DMS79 treated with DMSO at 0.1 percent for 48 hours (cell line): Measurements from ENCODE around the gene SLC7A4.
"Not testable (repeated sequence)": the region's sequence is repeated elsewhere in the genome, so short reads cannot be mapped to it uniquely, and the experiment has no call there.

ENCODE experiments used
- DNase-seq: peaks from one replicate; lab custom pipeline; 2025; lab: John Stamatoyannopoulos, UW

SLC7A4 gene

DNA sequence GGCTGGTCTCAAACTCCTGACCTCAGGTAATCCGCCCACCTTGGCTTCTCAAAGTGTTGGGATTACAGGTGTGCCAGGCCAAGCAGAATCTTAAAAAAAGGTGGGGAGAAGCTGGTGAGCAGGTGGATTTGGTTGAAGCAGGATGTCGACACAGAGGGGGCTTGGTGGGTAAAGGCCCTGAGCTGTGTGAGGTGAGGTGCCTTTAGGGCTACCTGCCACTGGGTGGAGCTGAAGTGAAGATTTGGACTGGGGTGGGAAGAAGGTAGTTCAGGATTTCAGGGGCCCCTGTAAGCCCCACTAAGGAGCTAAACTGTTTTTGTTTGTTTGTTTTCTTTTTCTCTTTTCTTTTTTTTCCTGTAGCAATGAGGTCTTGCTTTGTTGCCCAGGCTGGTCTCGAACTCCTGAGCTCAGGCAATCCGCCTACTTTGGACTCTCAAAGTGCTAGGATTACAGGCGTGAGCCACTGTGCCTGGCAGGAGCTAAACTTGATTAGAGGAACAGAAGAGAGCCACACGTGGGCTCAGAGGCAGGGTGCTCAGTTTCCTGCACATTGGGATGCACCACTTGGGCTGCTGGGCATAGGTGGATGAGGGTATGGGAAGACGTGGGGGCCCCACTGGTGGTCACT, 11.4 kb downstream of the SLC7A4 start:
- no peak for DNase-seq

DNA sequence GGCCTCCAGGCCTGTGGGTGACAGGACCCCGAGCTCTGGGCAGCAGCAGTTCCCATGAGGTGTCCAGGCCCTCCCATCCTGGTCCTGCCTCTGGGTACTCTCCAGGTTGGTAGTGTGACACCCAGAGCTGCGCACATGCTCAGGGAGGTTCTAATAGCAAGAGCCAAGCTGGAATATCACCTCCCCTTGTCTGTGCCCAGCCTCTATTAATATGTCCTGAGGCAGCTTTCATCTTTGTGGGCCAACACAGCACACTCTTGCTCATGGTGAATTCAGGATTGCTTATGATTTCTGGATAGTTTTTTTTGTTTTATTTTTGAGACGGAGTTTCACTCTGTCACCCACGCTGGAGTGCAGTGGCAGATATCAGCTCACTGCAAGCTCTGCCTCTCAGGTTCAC, 14.0 kb downstream of the SLC7A4 start:
- DNase-seq, result no peak

GRCh38 chr22:21016644-21017420, 15.5 kb downstream of the SLC7A4 start:
- DNase-seq, result no peak

DNA sequence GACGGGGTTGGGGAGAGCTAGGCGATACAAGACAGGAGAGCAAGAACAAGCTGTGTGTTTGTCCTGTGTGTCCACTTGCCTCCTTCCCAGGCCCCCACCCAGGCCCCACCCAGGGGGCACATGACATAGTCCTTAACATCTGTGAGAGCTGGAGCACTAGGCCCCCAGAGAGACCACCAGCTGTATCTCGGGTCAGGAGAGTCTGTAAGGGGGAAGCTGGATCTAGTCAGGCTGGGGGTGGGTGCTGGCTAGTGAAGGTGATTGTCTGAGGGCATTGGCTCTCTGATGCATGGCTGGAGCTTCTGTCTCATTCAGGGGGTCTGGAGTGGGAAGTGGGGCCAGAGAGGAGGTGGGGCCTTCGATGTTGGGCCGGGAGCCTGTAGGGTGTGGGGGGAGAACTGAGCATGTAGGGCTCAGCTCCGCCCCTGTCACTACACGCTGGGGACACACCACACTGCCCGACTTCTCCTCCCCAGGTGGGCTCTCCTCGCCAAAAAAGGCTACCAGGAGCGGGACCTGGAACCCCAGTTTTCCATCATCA, 16.8 kb downstream of the SLC7A4 start:
- DNase-seq, result no peak

- DNase-seq, result no peak
Observed at GRCh38 chr22:21014726-21015465, 17.5 kb downstream of the SLC7A4 start, which contains the start of gene P2RX6. Gene P2RX6 (plus strand): TSS chr22:21015165. CDS start chr22:21015175, 10 bp downstream.

DNA sequence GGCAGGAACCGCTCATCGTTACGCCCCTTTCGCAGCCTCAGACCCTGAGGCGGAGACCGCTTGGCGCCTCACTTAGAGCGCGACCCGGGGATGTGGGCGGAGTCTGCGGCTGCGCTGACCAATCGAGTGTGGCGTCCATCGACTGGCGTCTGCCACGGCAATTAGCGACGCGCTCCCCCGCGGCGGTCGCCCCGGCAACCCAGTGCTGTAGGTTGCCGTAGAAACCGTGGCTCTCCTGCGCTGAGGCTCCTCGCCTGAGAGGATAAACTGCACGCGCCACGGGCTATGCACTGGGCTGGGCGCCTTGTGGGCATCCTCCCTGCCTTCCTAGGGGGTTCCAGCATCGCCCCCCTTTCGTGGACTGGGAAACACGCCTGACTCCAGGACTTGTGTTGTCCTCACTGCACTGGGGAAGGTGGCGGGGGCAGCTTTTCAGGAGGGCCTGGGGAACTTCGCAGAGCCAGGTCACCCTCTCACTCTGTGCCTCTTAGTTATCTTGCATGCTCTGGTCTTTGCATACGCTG, 18.1 kb downstream of the SLC7A4 start:
- DNase-seq, result peak; percentile 71

DNA sequence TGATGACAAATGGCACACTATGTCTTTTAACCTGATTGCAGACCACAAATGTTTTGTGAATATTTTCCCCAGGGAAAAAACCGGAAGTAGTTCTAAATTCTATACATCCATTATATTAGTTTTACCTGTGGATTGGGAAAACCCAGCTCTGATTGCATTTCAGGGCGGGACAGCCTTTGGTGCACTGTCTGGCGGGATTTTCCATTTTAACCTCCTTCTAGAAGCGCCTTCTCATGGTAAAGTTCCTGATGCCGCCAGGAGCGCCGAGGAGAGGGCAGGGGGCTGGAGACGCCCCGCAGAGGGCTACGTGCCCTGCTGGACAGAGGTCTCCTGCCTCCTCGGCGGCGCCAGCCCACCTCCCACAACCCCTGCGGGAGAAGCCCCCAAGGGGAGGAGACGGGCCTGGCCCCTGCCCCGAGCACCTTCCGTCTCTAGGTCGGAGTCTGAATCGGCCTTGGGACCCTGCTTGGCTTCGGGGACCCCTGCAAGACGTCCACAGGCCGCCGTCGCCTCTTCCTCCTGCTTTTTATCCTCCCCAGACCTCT, 18.6 kb downstream of the SLC7A4 start:
- no peak for DNase-seq

GRCh38 chr22:21012446-21013407, 19.6 kb downstream of the SLC7A4 start:
- DNase-seq, result no peak

DNA sequence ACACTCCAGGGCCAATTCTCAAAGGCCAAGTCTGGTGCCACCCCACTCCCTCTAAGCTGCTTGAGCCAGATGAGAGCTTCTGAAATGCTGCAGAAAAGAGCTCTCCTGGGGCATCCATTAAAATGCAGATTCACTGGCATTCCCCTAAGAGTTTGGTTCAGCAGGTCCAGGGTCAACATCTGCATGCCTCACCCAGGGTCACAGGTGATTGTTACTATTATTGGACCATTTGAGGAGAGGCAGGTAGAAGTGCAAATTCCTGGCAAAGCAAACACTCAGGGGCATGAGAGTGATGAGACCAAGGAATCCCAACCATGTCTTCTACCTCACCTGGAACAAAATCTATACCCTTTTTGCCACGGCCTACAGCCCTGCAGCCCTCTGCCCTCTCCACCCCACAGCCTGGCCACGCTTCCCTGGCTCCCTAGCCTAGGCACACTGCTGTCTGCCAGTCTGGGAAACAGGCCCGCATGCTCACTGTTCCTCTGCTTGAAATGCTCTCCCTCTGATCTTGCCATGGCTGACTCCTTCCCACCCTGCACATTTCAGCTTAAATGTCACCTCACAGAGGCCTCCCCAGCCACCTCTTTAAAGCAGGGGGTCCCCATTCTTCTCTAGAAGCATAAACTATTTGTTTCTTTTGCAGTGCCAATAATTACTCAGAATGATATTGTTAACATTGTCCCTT, 21.8 kb downstream of the SLC7A4 start:
- no peak for DNase-seq

- no peak for DNase-seq
Observed at GRCh38 chr22:21009638-21010425, 22.5 kb downstream of the SLC7A4 start.

DNA sequence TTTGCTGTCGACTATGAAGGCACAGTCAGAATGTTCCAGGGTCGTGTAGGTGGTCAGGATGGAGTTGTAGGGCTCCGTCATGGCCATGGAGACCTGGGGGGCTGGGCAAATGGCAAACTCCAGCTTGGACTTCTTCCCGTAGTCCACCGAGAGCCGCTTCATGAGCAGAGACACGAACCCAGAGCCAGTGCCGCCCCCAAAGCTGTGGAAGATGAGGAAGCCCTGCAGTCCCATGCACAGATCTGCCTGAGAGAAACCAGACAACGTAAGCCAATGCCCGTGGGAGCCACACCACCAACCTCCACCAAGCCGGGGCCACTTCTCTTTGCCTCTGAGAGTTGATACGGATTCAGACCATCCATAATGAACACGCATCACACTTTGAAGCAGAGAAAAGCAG, 23.2 kb downstream of the SLC7A4 start:
- DNase-seq, result not testable (repeated sequence)

GRCh38 chr22:21003782-21004181, 28.6 kb downstream of the SLC7A4 start:
- no peak for DNase-seq

DNA sequence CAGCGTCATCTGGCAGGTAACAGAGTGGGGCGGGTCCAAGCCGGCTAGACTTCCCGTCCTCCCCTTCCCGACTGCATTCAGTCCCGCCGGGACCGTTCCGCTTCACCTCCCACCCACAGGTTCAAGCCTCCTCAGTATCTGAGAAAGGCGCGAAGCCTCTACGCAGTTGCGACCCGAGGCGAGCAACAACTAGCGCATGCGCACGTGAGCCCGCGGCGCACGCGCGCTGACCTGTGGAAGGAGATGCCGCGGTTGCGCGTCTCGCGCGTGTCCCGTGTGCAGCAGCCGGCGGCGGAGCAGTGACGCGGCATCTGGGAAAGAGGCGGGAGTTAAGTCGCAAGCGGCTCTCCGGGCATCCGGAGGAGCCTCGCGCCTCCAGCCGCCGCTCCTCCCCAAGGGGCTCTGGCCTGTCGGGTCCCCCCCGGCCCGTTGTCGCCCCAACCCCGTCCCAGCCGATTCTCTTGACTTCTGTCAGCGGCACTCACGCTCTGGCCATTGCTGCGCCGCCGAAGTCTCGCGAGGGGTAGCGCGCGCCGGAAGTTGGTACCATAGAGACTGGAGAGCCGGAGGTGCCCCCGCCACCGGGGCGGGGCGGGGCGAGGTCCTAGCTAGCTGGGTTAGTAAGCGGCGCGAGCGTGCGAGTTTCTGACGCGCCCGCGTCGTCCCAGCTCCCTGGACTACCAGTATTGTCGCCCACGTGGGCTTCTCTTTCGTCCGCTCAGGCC, 30.6 kb downstream of the SLC7A4 start, which contains the start of gene THAP7:
THAP7 (minus strand) TSS at position 518 of the 725 bp plus-strand sequence; CDS start at position 311, 207 bp downstream.
- DNase-seq, result peak; percentile 59

DNA sequence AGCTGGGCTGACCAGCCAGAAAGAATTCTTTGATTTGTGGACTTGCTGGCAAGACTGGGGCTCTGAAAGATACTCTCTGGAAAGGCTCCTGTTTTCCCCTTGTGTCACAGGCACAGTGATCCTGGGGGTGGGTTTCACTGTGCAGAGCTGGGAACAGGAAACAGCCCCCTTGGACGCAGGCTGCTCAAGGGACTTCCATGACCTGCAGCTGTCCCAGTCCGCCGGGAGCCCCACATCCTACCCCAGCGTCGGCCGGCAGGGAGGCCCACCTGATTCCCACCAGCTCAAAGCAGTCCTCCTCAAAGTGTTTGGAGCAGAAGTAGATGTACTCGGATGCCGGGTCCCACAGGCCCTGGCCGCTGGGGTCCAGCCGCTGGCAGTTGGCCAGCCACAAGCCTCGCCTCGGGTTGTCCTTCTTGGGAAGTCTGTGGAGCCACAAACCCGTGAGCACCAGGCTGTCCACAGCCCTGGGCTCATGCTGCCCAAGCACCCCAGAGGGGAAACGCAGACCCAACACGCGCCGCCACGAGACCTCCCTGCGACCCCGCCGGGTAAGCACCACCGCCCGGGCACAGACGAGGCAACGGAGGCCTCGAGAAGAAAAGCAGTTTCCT, 31.3 kb downstream of the SLC7A4 start:
- DNase-seq, result no peak

DNA sequence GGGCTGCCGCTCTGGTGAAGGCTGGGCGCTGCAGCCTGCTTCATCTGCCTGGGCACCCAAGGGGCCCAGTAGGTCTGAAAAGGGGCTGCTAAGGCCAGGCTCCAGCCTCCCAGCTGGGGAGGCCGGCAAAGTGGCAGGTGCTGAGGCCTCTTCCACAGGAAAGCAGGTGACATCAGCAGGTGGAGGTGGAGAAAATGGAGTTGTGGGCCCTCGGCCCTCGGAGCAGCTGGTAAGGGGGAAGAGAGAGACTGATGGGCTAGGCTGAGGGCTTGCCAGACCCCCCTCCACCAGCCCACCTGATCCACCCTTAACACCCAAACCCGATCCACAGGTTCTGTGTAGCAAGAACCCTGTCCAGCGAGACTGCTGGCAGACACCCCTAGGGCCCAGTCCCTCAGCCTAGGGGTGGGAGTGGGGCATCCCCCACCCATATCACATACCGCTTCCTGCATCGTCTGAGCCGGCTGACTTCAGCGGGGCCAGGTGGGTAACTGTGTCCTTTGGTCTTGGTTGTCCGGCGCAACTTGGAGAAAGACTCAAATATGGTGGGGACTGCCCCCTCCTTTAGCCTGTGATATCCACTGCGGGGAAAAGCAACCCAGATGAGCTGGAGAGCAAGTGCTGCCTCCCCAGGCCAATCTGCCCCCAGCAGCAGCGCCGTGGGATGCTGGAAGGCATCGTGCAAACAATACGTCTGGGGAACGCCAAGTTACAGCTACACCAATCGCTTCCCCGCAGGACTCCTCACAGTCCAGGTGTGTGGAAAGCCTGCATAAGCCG, 32.0 kb downstream of the SLC7A4 start:
- no peak for DNase-seq

DNA sequence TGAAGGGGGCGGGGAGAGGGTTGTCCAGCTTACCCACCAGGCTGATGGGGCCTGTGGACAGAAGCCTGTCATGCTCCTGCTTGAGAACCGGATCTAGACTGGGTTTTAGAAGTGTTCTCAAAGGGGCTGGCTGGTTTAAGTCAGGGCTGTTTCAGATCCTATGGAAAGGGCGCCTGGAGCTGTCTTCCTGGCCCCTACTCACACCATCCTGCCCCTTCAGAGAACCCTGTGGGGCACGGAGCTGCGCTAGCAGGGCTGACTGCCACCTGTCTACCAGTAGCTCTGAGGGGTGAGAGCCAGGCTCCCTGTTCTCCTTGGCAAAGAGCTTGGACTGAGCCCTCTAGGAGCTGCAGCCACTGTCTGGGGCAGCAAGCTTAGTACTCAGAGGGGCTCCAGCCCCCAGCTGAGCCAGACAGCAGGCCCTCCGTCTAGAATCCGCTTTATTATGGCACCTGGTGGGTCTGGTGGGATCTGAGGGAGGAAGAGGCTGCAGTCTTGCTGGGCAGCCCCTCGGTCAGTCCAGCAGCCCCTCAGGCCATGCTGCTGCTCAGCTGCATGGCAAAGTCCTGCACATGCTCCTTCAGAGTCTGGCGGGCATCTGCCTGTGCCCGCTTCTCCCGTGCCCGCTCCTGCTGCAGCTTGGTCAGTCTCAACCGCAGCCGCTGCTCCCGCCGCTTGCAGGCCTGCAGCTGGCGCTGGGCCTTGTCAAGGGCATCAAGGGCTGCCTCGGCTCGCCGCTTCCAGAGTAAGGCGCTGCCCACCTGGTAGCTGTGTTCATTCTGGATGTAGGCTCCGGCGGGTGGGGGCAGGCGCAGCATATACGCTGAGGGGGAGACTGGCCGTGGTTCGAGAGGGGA, 32.8 kb downstream of the SLC7A4 start:
- DNase-seq, result no peak
